Muscle of arm (tissue), 14 donors: ENCODE data around the gene OR13F1. TPM values are rescaled to one million over a fixed set of nuclear protein-coding genes. Genes with fewer than 3 reads are reported as not detected.
"Not testable (repeated sequence)": the region's sequence is repeated elsewhere in the genome, so short reads cannot be mapped to it uniquely, and the experiment has no call there.

Experiments
- DNase-seq: peaks from one replicate; pipeline ENCODE4 v3.0.0-alpha.2; 2013
- long read RNA-seq, 11 donors: transcript quantifications; one replicate each; lab custom pipeline, GENCODE V29; 2026
- polyA plus RNA-seq, 12 donors: library from polyadenylated mRNA; unstranded; fragments of 120-200 nt; gene quantifications; one replicate each; pipeline ENCODE4 v1.2.1, GENCODE V29; 2013; ENCODE audit not compliant: insufficient read length in 12 of 12

The OR13F1 gene
- polyA plus RNA-seq, result not detected
- long read RNA-seq, donor 1, result 0 reads
- long read RNA-seq, donor 2, result 0 reads
- long read RNA-seq, donor 3, result 0 reads
- long read RNA-seq, donor 4, result 0 reads
- long read RNA-seq, donor 5, result 0 reads
- long read RNA-seq, donor 6, result 0 reads
- long read RNA-seq, donor 7, result 0 reads
- long read RNA-seq, donor 8, result 0 reads
- long read RNA-seq, donor 9, result 0 reads
- long read RNA-seq, donor 10, result 0 reads
- long read RNA-seq, donor 11, result 0 reads

DNA sequence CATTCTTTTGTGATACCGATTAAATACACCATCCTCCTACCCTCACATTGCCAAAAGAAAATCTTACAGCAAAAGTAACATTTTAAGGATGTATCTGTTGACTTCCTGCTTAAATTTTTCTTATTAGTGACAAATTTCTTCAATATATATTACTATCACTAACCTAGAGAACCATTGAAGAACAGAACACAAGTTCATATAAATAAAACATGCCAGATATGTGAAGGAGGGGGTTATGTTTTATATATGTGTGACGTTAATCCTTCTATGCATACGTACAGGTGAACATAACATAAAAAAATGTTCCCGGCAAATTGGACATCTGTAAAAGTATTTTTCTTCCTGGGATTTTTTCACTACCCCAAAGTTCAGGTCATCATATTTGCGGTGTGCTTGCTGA lies at the start of gene OR13F1:
Gene OR13F1 (plus strand): TSS at position 301 of the 400 bp plus-strand sequence. CDS start 0 bp downstream, at position 301.
- DNase-seq, result no peak

- DNase-seq, result no peak
Measured at GRCh38 chr9:104456831-104457230, 47.2 kb upstream of the OR13F1 start.

- DNase-seq, result no peak
Measured at GRCh38 chr9:104463864-104464263, 40.2 kb upstream of the OR13F1 start.

DNA sequence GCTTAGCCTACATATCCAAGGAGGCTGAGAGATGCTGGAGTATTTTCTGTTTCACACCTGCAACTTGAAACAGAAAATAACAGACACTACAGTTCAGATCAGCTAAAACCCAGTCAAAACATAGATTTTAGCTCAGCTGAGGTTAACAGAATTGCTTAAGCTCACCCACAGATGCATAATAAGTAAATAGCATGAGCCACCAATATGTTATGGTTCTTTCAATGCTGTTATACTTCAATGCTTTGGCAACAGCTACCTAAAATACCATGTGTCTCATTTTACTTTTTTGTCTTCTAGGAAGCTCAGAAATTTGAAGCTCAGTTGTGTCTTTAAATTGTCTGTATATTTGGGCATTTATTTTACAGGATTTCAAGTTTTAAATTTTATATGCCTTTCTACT lies 35.8 kb upstream of the OR13F1 start:
- no peak for DNase-seq

GRCh38 chr9:104482921-104483570 lies 21.0 kb upstream of the OR13F1 start:
- DNase-seq, result peak; percentile 4

DNA sequence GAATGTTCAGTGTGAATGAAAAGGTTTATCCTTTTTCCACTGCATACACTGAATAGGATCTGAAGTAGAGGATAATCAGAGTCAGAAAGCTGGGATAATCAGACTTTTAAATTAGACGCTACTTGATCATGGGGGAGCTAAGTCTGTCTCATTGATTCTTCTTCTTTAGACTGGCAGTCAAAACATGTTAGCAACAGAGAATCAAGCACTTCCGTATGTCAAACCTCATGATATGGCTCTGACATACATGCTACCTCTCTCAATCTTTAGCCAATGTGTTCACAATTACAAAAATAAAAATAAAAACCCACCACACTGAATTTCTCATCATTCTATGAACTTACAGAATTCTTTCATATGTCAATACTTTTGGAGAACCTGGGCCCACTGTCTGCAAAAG lies 19.0 kb upstream of the OR13F1 start:
- no peak for DNase-seq

DNA sequence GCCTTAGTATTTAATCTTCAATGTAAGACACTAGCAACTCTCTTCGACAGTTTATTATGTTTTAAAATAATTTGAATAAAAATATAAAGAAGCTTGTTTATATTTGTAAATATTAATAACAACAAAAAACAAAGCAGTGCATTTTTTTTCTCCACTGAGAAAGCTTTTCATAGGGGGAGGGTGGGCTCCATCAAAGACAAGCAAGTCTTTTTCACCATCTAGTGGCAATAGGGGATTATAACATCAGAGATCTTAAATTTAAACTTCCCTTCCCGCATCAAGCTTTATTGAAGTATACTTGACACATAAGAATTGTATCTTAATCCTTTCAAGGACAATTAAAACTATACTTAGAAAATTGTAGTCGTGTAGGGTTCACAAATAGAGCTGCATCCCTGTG lies 9.3 kb upstream of the OR13F1 start:
- DNase-seq, result no peak

DNA sequence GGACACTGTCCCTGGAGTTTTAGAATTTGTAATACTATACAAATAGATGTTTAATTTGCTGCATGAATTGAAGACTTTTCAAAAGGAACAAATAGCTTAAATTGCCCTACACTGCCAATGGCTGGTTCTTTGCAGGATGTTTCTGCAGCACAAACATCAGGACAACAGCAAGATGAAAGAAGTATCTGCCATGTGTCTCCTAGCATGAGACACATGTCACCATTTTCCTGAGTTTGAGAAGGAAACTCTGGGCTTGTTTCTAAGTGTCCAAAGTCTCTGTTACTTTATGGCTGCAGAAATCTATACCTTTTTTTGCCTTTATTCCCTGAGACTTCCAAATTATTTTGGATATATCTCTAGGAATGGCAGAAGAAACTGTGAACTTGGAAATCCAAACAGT lies 623 bp upstream of the OR13F1 start:
- no peak for DNase-seq

DNA sequence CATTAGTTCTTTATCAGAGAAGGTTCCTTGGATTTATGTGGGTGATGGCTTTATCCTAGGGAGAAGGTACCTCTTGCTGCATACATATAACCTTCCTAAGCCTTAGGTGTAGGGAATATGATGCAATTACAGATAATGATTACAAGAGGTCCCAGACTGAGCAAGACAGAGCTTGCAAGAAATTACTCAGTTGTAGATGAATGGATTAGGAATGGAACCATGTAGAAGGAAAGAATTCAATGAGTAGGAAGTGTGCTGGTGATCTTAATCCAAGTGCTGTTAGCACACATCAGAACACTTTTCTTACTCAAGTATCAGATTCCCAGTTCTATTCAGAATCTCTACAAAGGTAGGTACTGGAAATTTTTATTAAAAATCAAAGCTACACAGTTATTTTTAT lies 2.5 kb downstream of the OR13F1 start:
- no peak for DNase-seq

DNA sequence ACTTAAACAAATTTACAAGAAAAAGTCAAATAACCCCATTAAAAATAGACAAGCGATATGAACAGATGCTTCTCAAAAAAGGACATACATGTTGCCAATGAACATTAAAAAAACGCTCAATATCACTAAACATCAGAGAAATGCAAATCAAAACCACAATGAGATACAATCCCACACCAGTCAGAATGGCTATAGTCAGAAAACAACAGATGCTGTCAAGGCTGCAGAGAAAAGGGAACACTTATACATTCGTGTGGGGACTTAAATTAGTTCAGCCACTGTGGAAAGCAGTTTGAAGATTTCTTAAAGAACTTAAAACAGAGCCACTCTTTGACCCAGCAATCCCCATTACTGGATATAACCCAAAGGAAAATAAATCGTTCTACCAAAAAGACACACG lies 10.8 kb downstream of the OR13F1 start:
- DNase-seq, result no peak

DNA sequence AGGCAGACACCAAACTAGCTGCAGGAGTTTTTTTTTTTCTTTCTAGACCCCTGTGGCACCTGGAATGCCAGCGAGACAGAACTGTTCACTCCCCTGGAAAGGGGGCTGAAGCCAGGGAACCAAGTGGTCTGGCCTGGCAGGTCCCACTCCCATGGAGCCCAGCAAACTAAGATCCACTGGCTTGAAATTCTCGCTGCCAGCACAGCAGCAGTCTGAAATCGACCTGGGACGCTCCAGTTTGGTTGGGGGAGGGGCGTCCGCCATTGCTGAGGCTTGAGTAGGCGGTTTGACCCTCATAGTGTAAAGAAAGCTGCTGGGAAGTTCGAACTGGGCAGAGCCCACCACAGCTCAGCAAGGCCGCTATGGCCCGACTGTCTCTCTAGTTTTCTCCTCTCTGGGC lies 16.2 kb downstream of the OR13F1 start:
- DNase-seq, result not testable (repeated sequence)

GRCh38 chr9:104527109-104527508 lies 23.0 kb downstream of the OR13F1 start, which contains the start of gene OR13C4:
TSS of gene OR13C4 (minus strand) at chr9:104527209. CDS start at chr9:104527209, 0 bp downstream.
- no peak for DNase-seq

- DNase-seq, result no peak
Measured at GRCh38 chr9:104536756-104537155, 32.7 kb downstream of the OR13F1 start, which contains the start of gene OR13C3. TSS of gene OR13C3 (minus strand) at chr9:104536856. CDS start at chr9:104536723, 133 bp downstream.

DNA sequence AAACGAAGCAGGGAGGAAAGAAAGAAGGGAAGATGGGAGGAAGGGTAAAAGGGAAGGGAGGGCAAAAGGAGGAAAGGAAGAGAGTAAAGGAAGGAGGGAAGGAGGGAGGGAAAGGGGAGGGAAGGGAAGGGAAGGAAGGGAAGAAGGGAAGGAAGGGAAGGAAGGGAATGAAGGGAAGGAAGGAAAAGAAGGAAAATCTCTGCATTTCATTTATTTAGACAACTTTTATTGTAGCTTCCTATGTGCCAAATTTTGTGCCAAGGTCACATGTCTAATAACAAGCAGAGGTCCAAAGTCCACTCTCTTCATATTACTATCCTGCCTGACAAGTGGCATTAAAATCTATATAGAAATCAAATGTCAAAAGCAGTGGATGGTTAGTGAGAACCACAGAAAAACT lies 35.2 kb downstream of the OR13F1 start:
- no peak for DNase-seq

DNA sequence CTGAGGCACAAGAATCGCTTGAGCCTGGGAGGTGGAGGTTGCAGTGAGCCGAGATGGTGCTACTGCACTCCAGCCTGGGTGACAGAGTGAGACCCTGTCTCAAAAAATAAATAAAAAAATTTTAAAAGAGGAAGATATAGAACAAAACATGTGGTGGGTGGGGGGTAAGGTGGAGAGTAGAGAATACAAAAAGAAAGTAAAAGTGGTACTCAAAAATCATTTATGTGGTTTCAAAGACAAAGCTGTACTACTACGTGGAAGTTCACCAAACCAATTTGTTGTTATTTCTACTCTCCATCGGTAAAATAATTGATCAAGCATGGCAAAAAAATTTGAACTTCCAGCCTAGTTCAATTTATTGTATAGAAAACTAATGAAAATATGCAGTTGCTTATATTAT lies 40.6 kb downstream of the OR13F1 start:
- no peak for DNase-seq

- DNase-seq, result no peak
Measured at GRCh38 chr9:104553261-104553660, 49.2 kb downstream of the OR13F1 start.

Other genes with a start within 250 kb of the OR13F1 start
- not detected for gene OR13C4, start 22.9 kb downstream of the OR13F1 start, polyA plus RNA-seq
- not detected for gene OR13C3, start 32.6 kb downstream of the OR13F1 start, polyA plus RNA-seq
- not detected for gene OR13C8, start 64.9 kb downstream of the OR13F1 start, polyA plus RNA-seq
- not detected for gene OR13C5, start 95.2 kb downstream of the OR13F1 start, polyA plus RNA-seq
- under 1 TPM in 2 of 12 donors, not detected in 10; 0.19 to 0.20 TPM for gene OR13C2, start 101.4 kb downstream of the OR13F1 start, polyA plus RNA-seq
- gene OR13C9, start 113.9 kb downstream of the OR13F1 start, polyA plus RNA-seq, result not detected
- not detected for gene OR13D1, start 190.3 kb downstream of the OR13F1 start, polyA plus RNA-seq
- 10 to 100 TPM in 11 of 12 donors, not detected in 1; 34.8 to 81.0 (median 62.3) TPM for gene NIPSNAP3A, start 243.4 kb downstream of the OR13F1 start, polyA plus RNA-seq